ENCODE data around the gene LRCOL1.

DNA sequence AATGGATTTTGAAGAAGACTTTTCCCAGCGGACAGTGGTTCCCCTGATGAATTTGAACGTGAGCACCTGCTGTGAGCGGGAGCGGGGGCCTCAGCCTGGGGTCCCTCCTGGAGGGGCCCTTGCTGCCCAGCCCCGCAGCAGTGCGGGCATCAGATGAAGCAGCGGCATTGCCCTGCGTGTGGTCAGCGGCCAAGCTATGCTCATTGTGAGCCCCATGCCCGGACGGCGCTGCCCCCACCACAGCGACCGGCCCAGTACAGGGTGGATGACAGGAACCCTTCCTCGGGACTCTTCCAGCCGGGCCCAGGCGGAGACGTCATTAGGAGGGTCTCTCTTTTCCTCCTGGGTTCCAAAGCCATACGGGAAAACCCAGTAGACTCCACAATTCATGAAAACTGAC, 3.5 kb downstream of the LRCOL1 start:
- TF ChIP-seq, protein P1, sequence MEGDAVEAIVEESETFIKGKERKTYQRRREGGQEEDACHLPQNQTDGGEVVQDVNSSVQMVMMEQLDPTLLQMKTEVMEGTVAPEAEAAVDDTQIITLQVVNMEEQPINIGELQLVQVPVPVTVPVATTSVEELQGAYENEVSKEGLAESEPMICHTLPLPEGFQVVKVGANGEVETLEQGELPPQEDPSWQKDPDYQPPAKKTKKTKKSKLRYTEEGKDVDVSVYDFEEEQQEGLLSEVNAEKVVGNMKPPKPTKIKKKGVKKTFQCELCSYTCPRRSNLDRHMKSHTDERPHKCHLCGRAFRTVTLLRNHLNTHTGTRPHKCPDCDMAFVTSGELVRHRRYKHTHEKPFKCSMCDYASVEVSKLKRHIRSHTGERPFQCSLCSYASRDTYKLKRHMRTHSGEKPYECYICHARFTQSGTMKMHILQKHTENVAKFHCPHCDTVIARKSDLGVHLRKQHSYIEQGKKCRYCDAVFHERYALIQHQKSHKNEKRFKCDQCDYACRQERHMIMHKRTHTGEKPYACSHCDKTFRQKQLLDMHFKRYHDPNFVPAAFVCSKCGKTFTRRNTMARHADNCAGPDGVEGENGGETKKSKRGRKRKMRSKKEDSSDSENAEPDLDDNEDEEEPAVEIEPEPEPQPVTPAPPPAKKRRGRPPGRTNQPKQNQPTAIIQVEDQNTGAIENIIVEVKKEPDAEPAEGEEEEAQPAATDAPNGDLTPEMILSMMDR (IDR thresholded peaks at IDR 0.05), result no peak
- no peak for TF ChIP-seq POLR2A (IDR thresholded peaks at IDR 0.05)
